Prostate gland (tissue), 2 donors: ENCODE results near the gene TBX2. TPM values are rescaled to one million over a fixed set of nuclear protein-coding genes. Genes with fewer than 3 reads are reported as not detected.

Source experiments
- DNase-seq: peaks from one replicate; pipeline ENCODE4 v3.0.0-alpha.2; 2019; ENCODE audit warnings: low spot score
- H3K27ac ChIP-seq, 2 donors: fragments of 200-600 bp; sonication (generic); 2 replicates each; pipeline ENCODE4 v1.5.1; 2017 to 2019
- H3K27me3 ChIP-seq: fragments of 200-600 bp; sonication (generic); replicated peaks from 2 replicates; pipeline ENCODE4 v1.5.1; 2019; ENCODE audit not compliant: insufficient read depth
- H3K36me3 ChIP-seq, 2 donors: fragments of 200-600 bp; sonication (generic); 1 replicate in 1 of 2; 2 replicates in 1 of 2; pipeline versions ENCODE4 v1.5.1 to v1.8.1; 2017 to 2019
- H3K4me1 ChIP-seq: fragments of 200-600 bp; sonication (generic); replicated peaks from 2 replicates; pipeline ENCODE4 v1.5.1; 2019
- H3K4me3 ChIP-seq, 2 donors: fragments of 200-600 bp; sonication (generic); 2 replicates each; pipeline ENCODE4 v1.5.1; 2017 to 2019
- H3K9me3 ChIP-seq: fragments of 200-600 bp; sonication (generic); 2 replicates; pipeline ENCODE4 v1.5.1; 2017
- POLR2A ChIP-seq: fragments of 450-650 bp; IDR thresholded peaks from one replicate; pipeline ENCODE4 v1.6.1; 2016; ENCODE audit warnings: antibody characterized with exemption, mild to moderate bottlenecking
- POLR2AphosphoS5 ChIP-seq: sonication (generic); formaldehyde crosslinking; IDR thresholded peaks from one replicate; pipeline ENCODE4 v1.6.1; 2017; ENCODE audit warnings: antibody characterized with exemption
- WGBS: methylation state at CpG from one replicate; pipeline ENCODE4 v1.1.5; 2018; 5-methylcytosine and 5-hydroxymethylcytosine counted together
- intact Hi-C: fragments of 100-400 bp; cut with DNase I; formaldehyde crosslinking; loops from one replicate; pipeline ENCODE4 v1.14.2; 2022
- total RNA-seq, 2 donors: library from RNA; depleted of rRNA; stranded (reverse); fragments of >200 nt; gene quantifications; one replicate each; pipeline ENCODE4 v1.1.0, GENCODE V29; 2016
- TF ChIP-seq, protein P1 (sequence below), 4 experiments: fragments of 200-600 bp in 2 of 4; fragments of 450-650 bp in 2 of 4; sonication (generic) in 2 of 4; IDR thresholded peaks; 1 replicate in 3 of 4; 2 replicates in 1 of 4; pipeline ENCODE4 v1.5.1; 2016 to 2019; ENCODE audit warnings: antibody characterized with exemption in 4 of 4, mild to moderate bottlenecking in 2 of 4, moderate library complexity in 2 of 4

Gene TBX2
- 10 to 100 TPM in 1 of 2 donors, 1 to 10 TPM in 1; 9.2 to 34.1 TPM for total RNA-seq

DNA sequence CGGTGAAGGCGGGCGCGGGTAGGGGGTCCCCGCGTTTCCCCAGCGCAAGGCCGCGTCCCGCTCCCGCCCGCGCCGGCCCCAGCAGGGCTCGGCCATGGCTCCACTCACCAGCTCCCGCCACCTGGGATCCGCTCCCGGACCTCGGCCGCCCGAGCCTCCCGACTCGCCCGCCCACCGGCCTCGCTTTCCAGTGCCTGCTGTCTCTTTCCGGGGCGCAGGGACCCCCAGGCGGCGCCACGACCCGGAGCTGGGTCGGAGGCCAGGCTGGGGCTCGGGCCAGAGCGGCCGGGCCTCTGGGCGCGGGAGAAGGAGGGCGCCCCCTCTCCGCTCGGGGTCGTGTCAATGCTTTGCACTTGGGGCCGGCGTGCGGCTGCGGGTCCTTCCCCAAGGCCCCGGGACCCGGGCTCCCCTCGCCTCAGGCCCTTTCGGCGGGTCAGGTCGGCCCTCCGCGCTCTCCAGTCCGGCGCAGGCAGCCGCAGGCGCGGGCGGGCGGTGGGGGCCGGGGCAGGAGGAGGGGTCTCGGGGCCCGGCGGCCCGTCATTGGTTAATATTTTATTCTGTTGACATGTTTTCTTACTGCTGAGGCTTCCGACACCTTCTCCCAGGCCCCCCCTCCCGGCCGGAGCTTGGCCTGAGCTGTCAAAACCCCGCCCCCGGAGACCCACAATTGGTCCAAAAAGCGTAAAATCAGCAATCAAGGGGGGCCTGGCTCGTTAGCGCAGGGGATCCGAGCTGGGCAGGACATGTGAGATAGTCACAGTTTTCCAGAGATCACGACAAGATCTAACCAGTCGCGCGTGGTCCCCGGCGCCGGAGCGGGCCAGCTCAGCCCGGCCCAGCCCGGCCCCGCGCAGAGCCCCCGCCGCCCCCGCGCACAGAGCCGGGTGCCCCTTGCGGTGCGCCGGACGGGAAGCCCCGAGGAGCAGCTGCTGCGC, at the start of gene TBX2:
TSS of gene TBX2 (plus strand) at position 713 of the 935 bp plus-strand sequence. CDS start 334 bp downstream, outside the sequence.
- peak within 1 kb of the TSS; percentile 45 to 56 for H3K4me3 ChIP-seq
- H3K36me3 ChIP-seq = no peaks in the 10 kb centered on the region
- H3K9me3 ChIP-seq = no peaks in the 10 kb centered on the region
- WGBS = 1% methylated on average over 96 of the region's 98 CpGs
- H3K4me1 ChIP-seq = peaks cover 12% of the 10 kb centered on the region
- peak within 1 kb of the TSS; percentile 79 to 84 for H3K27ac ChIP-seq
- TF ChIP-seq, protein P1, sequence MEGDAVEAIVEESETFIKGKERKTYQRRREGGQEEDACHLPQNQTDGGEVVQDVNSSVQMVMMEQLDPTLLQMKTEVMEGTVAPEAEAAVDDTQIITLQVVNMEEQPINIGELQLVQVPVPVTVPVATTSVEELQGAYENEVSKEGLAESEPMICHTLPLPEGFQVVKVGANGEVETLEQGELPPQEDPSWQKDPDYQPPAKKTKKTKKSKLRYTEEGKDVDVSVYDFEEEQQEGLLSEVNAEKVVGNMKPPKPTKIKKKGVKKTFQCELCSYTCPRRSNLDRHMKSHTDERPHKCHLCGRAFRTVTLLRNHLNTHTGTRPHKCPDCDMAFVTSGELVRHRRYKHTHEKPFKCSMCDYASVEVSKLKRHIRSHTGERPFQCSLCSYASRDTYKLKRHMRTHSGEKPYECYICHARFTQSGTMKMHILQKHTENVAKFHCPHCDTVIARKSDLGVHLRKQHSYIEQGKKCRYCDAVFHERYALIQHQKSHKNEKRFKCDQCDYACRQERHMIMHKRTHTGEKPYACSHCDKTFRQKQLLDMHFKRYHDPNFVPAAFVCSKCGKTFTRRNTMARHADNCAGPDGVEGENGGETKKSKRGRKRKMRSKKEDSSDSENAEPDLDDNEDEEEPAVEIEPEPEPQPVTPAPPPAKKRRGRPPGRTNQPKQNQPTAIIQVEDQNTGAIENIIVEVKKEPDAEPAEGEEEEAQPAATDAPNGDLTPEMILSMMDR (IDR thresholded peaks at IDR 0.05) = no peak
- peak; percentile 35 for TF ChIP-seq POLR2AphosphoS5
- no peak for TF ChIP-seq POLR2A
- no peak for DNase-seq
- intact Hi-C loops = loop anchor here (5.0 to 10.0 kb wide), 5 partner anchors 53 to 675 kb away; partner anchors contain the start of gene TBX4
- H3K27me3 ChIP-seq = peaks cover 10% of the 10 kb centered on the region

GRCh38 chr17:61351745-61352407, 47.8 kb upstream of the TBX2 start:
- Histone ChIP-seq H3K27ac (no peak overlapping the region), H3K36me3 (no peaks in the 10 kb centered on the region), H3K9me3 (no peaks in the 10 kb centered on the region), H3K27me3 (no peaks in the 10 kb centered on the region), H3K4me1 (peaks cover 9% of the 10 kb centered on the region), H3K4me3 (no peak overlapping the region)
- TF ChIP-seq POLR2A (no peak), POLR2AphosphoS5 (peak; percentile 52)
- no peak for DNase-seq
- 65% methylated on average over 5 of the region's 5 CpGs for WGBS
- intact Hi-C loops = no loop called here

DNA sequence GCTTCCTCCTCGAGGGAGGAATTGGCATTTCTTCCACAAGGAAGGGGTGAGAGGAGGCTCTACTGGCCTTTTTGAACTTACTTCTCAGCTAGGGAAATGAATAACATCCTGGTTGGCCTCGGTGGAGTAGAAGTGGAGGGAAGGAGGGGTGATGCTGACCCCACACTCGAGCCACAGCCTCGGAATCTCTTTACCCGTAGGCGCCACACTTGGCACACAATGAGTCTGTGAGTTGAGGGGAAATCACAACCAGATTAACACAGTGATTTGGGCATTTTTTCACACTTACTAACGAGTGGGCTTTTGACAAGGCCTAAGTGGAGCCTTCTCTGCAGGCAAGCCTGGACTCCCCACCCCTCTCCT, 47.3 kb upstream of the TBX2 start:
- 59% methylated on average over 7 of the region's 7 CpGs for WGBS
- TF ChIP-seq, protein P1 (IDR thresholded peaks at IDR 0.05) = no peak
- no peak for TF ChIP-seq POLR2A
- no peak for TF ChIP-seq POLR2AphosphoS5
- H3K27ac ChIP-seq = no peak overlapping the region
- no peak overlapping the region for H3K4me3 ChIP-seq
- DNase-seq = no peak
- intact Hi-C loops = no loop called here
- no peaks in the 10 kb centered on the region for H3K27me3 ChIP-seq
- H3K9me3 ChIP-seq = no peaks in the 10 kb centered on the region
- no peaks in the 10 kb centered on the region for H3K36me3 ChIP-seq
- H3K4me1 ChIP-seq = peaks cover 9% of the 10 kb centered on the region

DNA sequence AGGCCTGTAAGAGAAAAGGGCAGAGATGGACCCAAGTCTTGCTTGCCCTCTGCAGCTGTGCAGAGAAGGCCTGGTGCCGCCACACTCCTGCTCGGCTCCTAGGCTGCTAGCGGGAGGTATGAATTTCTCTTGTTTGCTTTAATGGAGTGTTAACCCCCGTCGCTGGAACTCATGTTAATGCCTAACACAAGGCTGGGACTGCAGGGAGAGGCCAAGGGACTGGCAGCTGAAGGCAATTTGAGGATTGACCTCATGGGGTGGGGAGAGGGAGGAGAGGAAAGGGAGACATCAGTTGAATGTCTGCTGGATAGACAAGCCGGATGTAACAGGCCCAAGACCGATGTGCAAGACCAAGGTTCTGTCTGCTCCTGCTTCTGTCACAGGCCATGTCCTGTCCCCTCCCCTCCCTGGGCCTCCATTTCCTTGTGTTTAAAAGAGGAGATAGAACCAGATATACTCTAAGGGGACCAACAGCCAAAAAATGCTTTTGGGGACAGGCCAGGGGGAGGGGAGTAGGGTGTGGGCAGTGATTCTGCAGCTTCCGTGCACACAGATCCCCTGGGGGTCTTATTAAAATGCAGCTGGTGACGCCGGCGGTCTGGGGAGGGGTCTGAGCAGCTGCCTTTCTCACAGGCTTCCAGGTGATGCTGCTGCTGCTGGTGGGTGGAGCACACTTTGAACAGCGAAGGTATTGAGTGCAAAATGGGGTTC, 46.7 kb upstream of the TBX2 start:
- TF ChIP-seq POLR2AphosphoS5 (no peak), POLR2A (no peak)
- TF ChIP-seq, protein P1 (IDR thresholded peaks at IDR 0.05) = no peak
- H3K36me3 ChIP-seq = no peaks in the 10 kb centered on the region
- no peaks in the 10 kb centered on the region for H3K27me3 ChIP-seq
- DNase-seq = no peak
- no peak overlapping the region for H3K27ac ChIP-seq
- intact Hi-C loops = no loop called here
- peaks cover 9% of the 10 kb centered on the region for H3K4me1 ChIP-seq
- WGBS = 81% methylated on average over 12 of the region's 12 CpGs
- H3K4me3 ChIP-seq = no peak overlapping the region
- no peaks in the 10 kb centered on the region for H3K9me3 ChIP-seq

DNA sequence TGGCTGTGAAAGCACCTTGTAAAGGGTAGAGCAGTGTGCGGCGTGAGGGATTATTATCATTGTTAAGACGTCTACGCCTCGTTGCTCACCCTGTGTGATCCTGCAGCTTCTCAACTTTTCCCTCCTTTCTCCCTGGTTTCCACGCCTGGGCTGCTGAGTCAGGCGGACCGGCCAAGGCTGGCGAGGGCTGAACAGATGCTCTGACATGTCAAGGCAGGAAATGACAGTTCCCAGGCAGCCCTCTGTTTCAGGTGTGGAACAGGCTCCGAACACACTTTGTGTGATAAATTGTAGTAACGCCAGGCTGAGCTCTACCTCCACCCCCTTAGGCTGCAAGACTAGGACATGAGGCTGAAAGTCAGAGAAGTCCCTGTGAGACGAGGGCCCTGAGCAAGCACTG, 46.0 kb upstream of the TBX2 start:
- Histone ChIP-seq H3K9me3 (no peaks in the 10 kb centered on the region), H3K4me1 (peaks cover 9% of the 10 kb centered on the region), H3K27ac (no peak overlapping the region), H3K27me3 (no peaks in the 10 kb centered on the region), H3K36me3 (no peaks in the 10 kb centered on the region), H3K4me3 (no peak overlapping the region)
- intact Hi-C loops = no loop called here
- 97% methylated on average over 12 of the region's 12 CpGs for WGBS
- DNase-seq = no peak
- TF ChIP-seq POLR2AphosphoS5 (no peak), POLR2A (no peak)
- TF ChIP-seq, protein P1 (IDR thresholded peaks at IDR 0.05) = no peak
